Tibial nerve (tissue), 4 donors: ENCODE results near the gene CAMKMT. TPM values are rescaled to one million over a fixed set of nuclear protein-coding genes. Genes with fewer than 3 reads are reported as not detected.

Source experiments
- DNase-seq, 2 donors: peaks; one replicate each; pipeline ENCODE4 v3.0.0-alpha.2; 2019; ENCODE audit warnings: low spot score in 2 of 2
- H3K27ac ChIP-seq, 4 donors: fragments of 200-600 bp; sonication (generic) in 3 of 4; one replicate each; pipeline ENCODE4 v1.5.1; 2017 to 2019; ENCODE audit warnings: mild to moderate bottlenecking in 1 of 4
- H3K27me3 ChIP-seq, 2 donors: fragments of 200-600 bp; sonication (generic) in 1 of 2; one replicate each; pipeline versions ENCODE4 v1.5.1 to v1.6.0; 2017 to 2019
- H3K36me3 ChIP-seq, 3 donors: fragments of 200-600 bp; sonication (generic); one replicate each; pipeline ENCODE4 v1.5.1; 2018 to 2019
- H3K4me1 ChIP-seq, 4 donors: fragments of 200-600 bp; sonication (generic) in 3 of 4; one replicate each; pipeline ENCODE4 v1.5.1; 2017 to 2019
- H3K4me3 ChIP-seq, 4 donors: fragments of 200-600 bp; sonication (generic) in 3 of 4; one replicate each; pipeline ENCODE4 v1.5.1; 2017 to 2019; ENCODE audit warnings: mild to moderate bottlenecking in 1 of 4, moderate library complexity in 1 of 4
- H3K9me3 ChIP-seq, 4 donors: fragments of 200-600 bp; sonication (generic) in 3 of 4; one replicate each; pipeline ENCODE4 v1.5.1; 2017 to 2019
- CTCF ChIP-seq, 5 experiments: fragments of 200-600 bp in 3 of 5; fragments of 450-650 bp in 2 of 5; sonication (generic) in 3 of 5; IDR thresholded peaks; one replicate each; pipeline ENCODE4 v1.5.1; 2016 to 2019; ENCODE audit warnings: antibody characterized with exemption in 5 of 5, mild to moderate bottlenecking in 3 of 5, moderate library complexity in 2 of 5
- EP300 ChIP-seq, 2 donors: sonication (generic); formaldehyde crosslinking; IDR thresholded peaks; one replicate each; pipeline ENCODE4 v1.6.1; 2017; ENCODE audit warnings: antibody characterized with exemption in 2 of 2, mild to moderate bottlenecking in 1 of 2
- POLR2A ChIP-seq, 2 donors: fragments of 450-650 bp; IDR thresholded peaks; one replicate each; pipeline ENCODE4 v1.6.1; 2017; ENCODE audit warnings: antibody characterized with exemption in 2 of 2, mild to moderate bottlenecking in 2 of 2, moderate library complexity in 2 of 2
- WGBS, 2 donors: methylation state at CpG; one replicate each; pipeline ENCODE4 v1.1.5; 2018; 5-methylcytosine and 5-hydroxymethylcytosine counted together
- total RNA-seq, 4 donors: library from RNA; depleted of rRNA; stranded (reverse); fragments of >200 nt; gene quantifications; one replicate each; pipeline ENCODE4 v1.1.0, GENCODE V29; 2016

Gene CAMKMT
- total RNA-seq, 4 donors from 2014 or later, result 8.4 to 14.1 (median 9.7) TPM

GRCh38 chr2:44455877-44456276 lies 94.1 kb downstream of the CAMKMT start:
- H3K4me3 ChIP-seq, result no peak overlapping the region
- TF ChIP-seq POLR2A (IDR thresholded peaks at IDR 0.05), result no peak
- TF ChIP-seq CTCF (IDR thresholded peaks at IDR 0.05), result no peak
- TF ChIP-seq EP300 (IDR thresholded peaks at IDR 0.05), result no peak
- no peaks in the 10 kb centered on the region for H3K9me3 ChIP-seq
- H3K4me1 ChIP-seq, result no peaks in the 10 kb centered on the region
- no peaks in the 10 kb centered on the region for H3K27me3 ChIP-seq
- H3K27ac ChIP-seq, result no peak overlapping the region
- H3K36me3 ChIP-seq, result no peaks in the 10 kb centered on the region
- 91 to 92% methylated on average over 1 of the region's 1 CpG for WGBS, 2 donors
- no peak for DNase-seq

- DNase-seq, result no peak
- Histone ChIP-seq H3K4me1 (no peaks in the 10 kb centered on the region), H3K36me3 (no peaks in the 10 kb centered on the region), H3K9me3 (no peaks in the 10 kb centered on the region), H3K4me3 (no peak overlapping the region), H3K27me3 (no peaks in the 10 kb centered on the region), H3K27ac (no peak overlapping the region)
- no peak for TF ChIP-seq POLR2A (IDR thresholded peaks at IDR 0.05)
- TF ChIP-seq EP300 (IDR thresholded peaks at IDR 0.05), result no peak
- TF ChIP-seq CTCF (IDR thresholded peaks at IDR 0.05), result no peak
Observed at GRCh38 chr2:44456946-44457345, 95.2 kb downstream of the CAMKMT start.

- DNase-seq, result no peak
- 88 to 92% methylated on average over 1 of the region's 1 CpG for WGBS, 2 donors
- Histone ChIP-seq H3K27me3 (no peaks in the 10 kb centered on the region), H3K27ac (no peak overlapping the region), H3K9me3 (peaks cover 0 to 15% (median 5%) of the 10 kb centered on the region in 4 donors), H3K4me3 (no peak overlapping the region), H3K36me3 (no peaks in the 10 kb centered on the region), H3K4me1 (no peaks in the 10 kb centered on the region)
- no peak for TF ChIP-seq EP300 (IDR thresholded peaks at IDR 0.05)
- no peak for TF ChIP-seq POLR2A (IDR thresholded peaks at IDR 0.05)
- TF ChIP-seq CTCF (IDR thresholded peaks at IDR 0.05), result no peak
Observed at GRCh38 chr2:44459739-44460138, 98.0 kb downstream of the CAMKMT start.

- DNase-seq, result no peak
- H3K27ac ChIP-seq, result no peak overlapping the region
- 86 to 93% methylated on average over 3 of the region's 3 CpGs for WGBS, 2 donors
- peaks cover 0 to 41% (median 8%) of the 10 kb centered on the region in 4 donors for H3K9me3 ChIP-seq
- no peak overlapping the region for H3K4me3 ChIP-seq
- H3K27me3 ChIP-seq, result no peaks in the 10 kb centered on the region
- TF ChIP-seq CTCF (IDR thresholded peaks at IDR 0.05) (no peak), EP300 (IDR thresholded peaks at IDR 0.05) (no peak), POLR2A (IDR thresholded peaks at IDR 0.05) (no peak)
- H3K36me3 ChIP-seq, result no peaks in the 10 kb centered on the region
- H3K4me1 ChIP-seq, result no peaks in the 10 kb centered on the region
Observed at GRCh38 chr2:44462934-44463849, 101.4 kb downstream of the CAMKMT start.

GRCh38 chr2:44464437-44464836 lies 102.7 kb downstream of the CAMKMT start:
- TF ChIP-seq CTCF (IDR thresholded peaks at IDR 0.05) (no peak), EP300 (IDR thresholded peaks at IDR 0.05) (no peak), POLR2A (IDR thresholded peaks at IDR 0.05) (no peak)
- H3K9me3 ChIP-seq, result peaks cover 0 to 41% (median 8%) of the 10 kb centered on the region in 4 donors
- no peaks in the 10 kb centered on the region for H3K27me3 ChIP-seq
- no peaks in the 10 kb centered on the region for H3K4me1 ChIP-seq
- no peak overlapping the region for H3K27ac ChIP-seq
- 93 to 100% methylated on average over 1 of the region's 1 CpG for WGBS, 2 donors
- no peak for DNase-seq
- no peaks in the 10 kb centered on the region for H3K36me3 ChIP-seq
- no peak overlapping the region for H3K4me3 ChIP-seq
